NCI-H526 (cell line): ENCODE measurements around the gene NOS1AP.
"Not testable (repeated sequence)": the region's sequence is repeated elsewhere in the genome, so short reads cannot be mapped to it uniquely, and the experiment has no call there.

ENCODE experiments used
- DNase-seq, 2 experiments: peaks; one replicate each; lab custom pipeline; 2025; lab: John Stamatoyannopoulos, UW

Gene NOS1AP

GRCh38 chr1:162406811-162407210 lies 337.3 kb downstream of the NOS1AP start:
- no peak for DNase-seq

- no peak for DNase-seq
Measured at GRCh38 chr1:162407539-162407938, 338.0 kb downstream of the NOS1AP start.

GRCh38 chr1:162412002-162412401 lies 342.5 kb downstream of the NOS1AP start, which contains the start of gene SH2D1B:
Gene SH2D1B, minus strand, starts transcription at chr1:162412136. Its CDS starts 120 bp downstream, at chr1:162412016.
- no peak for DNase-seq

GRCh38 chr1:162416215-162416614 lies 346.7 kb downstream of the NOS1AP start:
- no peak for DNase-seq

- no peak for DNase-seq
Measured at GRCh38 chr1:162416909-162417308, 347.4 kb downstream of the NOS1AP start.

GRCh38 chr1:162417650-162418049 lies 348.2 kb downstream of the NOS1AP start:
- no peak for DNase-seq

GRCh38 chr1:162418584-162418983 lies 349.1 kb downstream of the NOS1AP start:
- DNase-seq, result not testable (repeated sequence)

- DNase-seq, result not testable (repeated sequence)
Measured at GRCh38 chr1:162419450-162419931, 350.0 kb downstream of the NOS1AP start.
